HG02981 (cell line): ENCODE results near the gene CACNA1C.

Experiments
- ATAC-seq: cut with Tn5 transposase; IDR thresholded peaks from one replicate; pipeline ENCODE4 v1.9.1; 2021; ENCODE audit warnings: mild to moderate bottlenecking, moderate library complexity; ENCODE audit not compliant: unreplicated experiment

CACNA1C gene

GRCh38 chr12:2429032-2429431 lies 376.2 kb downstream of the CACNA1C start:
- ATAC-seq, result no peak

DNA sequence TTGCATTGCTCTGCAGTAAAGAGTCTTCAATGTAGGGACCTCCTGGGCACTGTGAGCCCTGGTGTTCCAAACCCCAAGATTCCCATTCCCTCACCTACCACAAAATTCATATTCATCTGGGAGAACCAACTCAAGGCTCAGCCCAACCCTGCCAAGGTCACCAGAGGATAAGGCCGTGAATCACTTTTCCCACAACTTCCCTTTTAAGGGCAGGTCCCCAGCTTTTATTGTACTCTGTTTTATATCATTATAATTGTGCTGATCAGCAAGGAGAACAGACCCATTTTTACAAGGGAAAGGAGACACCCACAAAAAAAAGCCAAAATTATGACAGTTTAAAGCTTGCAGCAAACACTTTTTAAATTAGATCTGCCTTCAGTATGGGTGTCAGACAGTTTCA lies 379.0 kb downstream of the CACNA1C start:
- ATAC-seq, result no peak

- ATAC-seq, result no peak
Observed at GRCh38 chr12:2432856-2433255, 380.1 kb downstream of the CACNA1C start.

GRCh38 chr12:2435511-2435910 lies 382.7 kb downstream of the CACNA1C start:
- ATAC-seq, result no peak

DNA sequence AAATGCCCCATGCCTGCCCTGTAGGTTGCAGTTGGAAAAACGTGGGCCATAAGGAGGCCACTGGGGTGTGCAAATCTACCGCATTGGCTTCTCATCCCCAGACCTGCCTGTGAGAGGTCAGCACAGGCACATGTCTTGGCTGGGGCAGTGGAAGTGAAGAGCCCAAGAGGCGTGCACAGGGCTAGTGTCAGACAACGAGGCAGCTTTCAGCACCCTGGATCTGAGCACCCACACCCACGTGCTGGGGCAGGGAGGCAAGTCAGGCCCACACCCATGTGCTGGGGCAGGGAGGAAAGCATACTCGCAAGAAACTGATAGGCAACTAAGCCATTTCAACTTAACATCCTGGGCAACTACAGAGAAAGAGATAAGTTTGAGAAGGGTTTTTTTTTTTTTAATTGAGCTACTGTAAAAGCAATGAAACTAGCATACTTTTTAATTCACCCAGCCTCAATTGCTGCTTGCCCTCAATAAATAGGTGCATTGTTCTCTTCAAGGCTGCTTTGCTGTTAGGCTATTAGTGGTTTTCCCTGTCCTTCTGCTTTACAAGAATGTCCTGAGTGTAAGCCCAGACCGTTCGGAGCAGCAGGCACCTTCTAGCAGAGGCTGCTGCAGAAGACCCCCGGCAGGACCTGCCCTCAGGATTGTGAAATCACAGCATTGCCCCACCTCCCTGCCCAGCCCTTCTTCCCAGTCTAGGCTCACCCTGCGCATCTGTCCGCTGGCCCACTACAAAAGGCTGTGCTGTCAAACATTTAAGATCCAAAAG lies 386.7 kb downstream of the CACNA1C start:
- no peak for ATAC-seq

DNA sequence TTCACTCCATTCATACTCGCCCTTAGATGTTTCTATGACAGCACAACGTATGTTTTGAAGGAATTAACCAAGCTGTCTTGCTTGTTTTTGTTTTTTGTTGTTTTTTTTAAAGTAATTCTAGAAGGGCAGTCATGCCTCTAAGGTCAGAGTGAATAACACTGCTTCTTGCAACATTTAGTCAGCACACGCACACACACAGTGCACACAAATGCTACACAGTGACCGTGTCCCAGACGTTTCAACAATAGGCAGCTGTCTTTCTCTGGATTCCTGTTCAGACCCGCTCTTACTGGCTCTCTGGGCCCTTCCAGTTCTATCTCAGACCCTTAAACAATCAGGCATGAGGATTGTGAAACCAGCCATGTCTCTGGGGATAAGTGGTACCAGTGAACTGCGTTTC lies 391.0 kb downstream of the CACNA1C start:
- ATAC-seq, result no peak

DNA sequence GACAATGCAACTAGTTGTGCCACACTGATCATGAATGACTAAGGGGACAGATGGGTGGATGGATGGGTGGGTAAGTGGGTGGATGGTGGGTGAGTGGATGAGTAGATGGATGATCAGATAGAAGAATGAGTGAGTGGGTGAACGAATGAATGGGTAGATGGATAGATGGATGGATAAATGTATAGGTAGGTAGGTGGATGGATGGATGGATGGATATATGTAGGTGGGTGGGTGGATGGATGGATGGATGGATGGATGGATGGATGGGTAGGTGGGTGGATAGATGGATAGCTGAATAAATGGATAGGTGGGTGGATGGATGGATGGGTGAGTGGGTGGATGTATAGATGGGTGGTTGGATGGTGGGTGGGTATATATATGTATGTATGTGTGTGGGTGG lies 393.2 kb downstream of the CACNA1C start:
- ATAC-seq, result no peak

DNA sequence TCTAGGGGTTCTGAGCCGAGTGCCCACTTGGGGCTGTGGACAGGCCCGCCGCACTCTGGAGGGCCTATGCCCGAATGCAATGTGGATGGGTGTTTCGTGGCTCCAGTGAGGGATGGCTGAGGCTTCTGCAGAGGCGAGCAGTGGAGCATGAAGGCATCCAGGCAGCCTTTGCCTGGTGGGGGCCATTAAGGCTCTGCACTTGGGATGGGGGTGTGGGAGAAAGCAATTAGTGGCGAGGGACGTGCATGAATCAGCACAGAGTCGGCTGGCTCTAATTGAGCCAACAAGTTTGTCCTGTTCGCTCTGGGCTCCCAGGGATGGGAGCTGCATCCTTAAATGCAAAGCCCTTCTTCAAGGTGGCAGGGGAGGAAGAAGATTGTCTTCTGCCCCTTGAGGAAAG lies 395.1 kb downstream of the CACNA1C start:
- ATAC-seq, result no peak

- no peak for ATAC-seq
Observed at GRCh38 chr12:2449586-2449985, 396.8 kb downstream of the CACNA1C start.

- no peak for ATAC-seq
Observed at GRCh38 chr12:2450553-2450952, 397.8 kb downstream of the CACNA1C start.

DNA sequence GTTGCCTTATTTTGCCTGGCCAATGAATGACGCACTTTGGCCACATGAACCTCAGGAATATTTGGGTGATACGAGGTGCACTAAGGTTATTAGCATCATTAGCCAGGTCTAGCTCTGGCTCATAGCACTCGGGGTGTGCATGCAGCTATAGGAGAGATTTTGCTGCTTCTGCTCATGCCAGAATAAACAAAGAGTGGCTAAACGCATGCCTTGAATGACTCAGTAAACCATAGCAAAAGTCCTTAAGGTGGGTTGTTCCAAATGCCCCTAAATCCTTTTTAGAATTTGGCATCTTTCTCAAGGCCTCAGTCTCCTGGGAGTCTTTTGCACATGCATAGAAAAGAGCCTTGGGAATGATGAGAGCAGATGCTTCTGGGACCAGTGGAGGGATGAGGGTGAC lies 398.2 kb downstream of the CACNA1C start:
- no peak for ATAC-seq

DNA sequence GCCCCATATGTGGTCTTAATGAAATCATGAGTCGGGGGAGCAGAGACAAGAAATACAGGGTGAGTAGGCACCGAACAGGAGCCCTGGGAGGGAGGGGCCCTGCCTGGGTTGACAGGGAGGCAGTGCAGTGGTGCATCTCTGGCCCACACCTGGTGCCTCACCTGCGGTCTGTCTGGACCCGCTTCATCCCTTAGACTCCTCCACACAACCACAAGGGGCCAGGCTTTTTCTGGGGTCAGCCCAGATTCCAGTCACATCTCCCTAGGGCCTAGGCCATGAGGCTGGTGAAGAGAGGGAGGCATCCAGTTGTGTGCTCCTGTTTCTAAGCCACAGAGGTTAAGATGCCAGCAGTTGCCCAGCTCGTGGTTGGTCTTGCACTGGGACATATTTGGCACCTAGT lies 398.7 kb downstream of the CACNA1C start:
- no peak for ATAC-seq

DNA sequence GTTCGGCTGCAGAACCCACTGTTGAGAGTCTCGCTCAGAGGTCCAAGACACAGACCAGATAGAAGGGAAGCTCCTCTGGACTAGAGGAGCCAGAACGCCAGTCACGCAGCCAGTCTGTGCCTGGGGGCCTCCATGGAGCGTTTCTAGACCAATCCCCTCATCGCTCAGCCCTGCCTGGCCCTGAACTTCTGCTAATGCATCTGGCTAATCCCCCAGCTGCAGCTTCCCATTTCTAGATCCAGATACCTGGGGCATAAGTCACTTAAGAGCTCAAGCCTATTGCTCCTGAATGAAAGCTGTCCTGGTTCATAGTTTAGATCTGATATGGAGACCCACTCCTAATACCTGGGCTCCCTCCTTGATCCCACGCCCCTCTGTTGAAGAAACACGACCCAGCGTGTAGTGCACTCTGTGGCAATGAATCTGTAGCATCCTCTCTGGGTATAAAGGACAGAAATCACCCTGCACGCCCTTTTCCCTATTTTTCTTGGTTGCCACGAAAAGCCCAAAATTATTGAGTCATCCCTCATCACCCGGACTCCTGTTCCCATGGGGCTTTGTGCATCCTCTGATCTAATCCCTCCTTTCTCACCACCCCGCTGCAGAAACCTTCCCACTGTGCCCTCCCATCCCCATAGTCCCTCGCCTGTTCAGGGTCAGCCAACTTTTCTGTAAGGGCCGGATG lies 400.4 kb downstream of the CACNA1C start:
- ATAC-seq, result no peak

DNA sequence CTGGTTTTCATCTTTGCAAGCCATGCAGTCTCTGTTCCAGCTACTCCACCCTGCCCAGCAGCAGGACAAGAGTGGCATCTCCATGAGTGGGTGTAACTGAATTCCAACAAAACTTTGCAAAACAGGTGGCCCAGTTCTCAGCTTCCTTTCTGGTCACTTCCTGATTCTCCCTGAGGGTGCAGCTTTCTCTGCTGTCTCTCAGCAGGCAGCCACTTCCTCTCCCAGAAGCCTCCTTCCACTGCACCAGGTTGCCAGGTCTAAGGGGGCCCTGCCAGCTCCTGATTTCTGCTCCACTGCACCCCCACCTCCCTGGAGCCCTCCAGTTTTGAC lies 400.9 kb downstream of the CACNA1C start:
- ATAC-seq, result no peak

DNA sequence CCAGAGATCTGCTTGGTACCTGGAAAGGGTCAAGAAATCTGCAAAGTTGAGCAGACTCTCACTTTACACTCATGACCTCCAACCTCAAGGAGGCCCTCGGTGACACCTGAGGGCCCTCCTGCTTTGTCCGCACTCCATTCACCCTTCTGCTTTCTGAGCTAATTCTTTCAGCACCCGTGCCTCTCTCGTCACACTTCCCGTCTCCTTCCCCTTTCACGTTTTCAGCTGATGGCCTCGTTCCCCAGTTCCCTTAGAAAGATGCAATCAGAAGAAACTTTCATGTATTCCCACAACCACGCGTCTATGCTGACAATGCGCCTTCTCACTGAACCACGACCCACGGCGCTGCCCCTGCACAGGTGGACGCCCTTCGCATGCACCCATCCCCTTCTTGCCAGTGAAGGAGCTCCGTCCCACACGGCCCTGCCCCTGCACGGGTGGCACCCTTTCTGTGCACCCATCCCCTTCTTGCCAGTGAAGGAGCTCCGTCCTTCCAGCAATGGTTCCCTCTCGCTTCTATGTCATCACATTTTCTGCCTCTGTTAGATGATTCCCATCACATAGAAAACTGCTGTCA lies 401.9 kb downstream of the CACNA1C start:
- ATAC-seq, result no peak

- ATAC-seq, result no peak
Observed at GRCh38 chr12:2455410-2455809, 402.6 kb downstream of the CACNA1C start.

GRCh38 chr12:2456122-2456812 lies 403.5 kb downstream of the CACNA1C start:
- no peak for ATAC-seq

DNA sequence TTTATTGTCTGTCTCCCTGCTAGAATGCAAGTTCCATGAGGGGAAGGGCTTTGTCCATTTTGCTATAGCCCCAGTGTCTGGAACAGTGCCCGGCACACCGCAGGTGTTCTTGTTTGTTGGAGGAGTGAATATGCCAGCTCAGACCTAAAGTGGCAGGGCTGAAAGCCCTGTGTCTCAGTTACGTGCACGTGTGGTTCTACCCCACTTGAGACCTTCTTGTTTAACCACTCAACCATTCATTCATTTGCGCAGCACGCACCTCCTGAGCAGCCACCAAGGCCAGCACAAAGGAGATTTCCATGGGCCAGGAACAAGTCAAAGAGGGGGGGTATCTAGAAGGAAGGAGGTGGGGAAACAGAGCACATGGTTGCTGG lies 404.0 kb downstream of the CACNA1C start:
- no peak for ATAC-seq

GRCh38 chr12:2457215-2457932 lies 404.6 kb downstream of the CACNA1C start:
- ATAC-seq, result no peak

GRCh38 chr12:2457933-2458414 lies 405.2 kb downstream of the CACNA1C start:
- no peak for ATAC-seq

DNA sequence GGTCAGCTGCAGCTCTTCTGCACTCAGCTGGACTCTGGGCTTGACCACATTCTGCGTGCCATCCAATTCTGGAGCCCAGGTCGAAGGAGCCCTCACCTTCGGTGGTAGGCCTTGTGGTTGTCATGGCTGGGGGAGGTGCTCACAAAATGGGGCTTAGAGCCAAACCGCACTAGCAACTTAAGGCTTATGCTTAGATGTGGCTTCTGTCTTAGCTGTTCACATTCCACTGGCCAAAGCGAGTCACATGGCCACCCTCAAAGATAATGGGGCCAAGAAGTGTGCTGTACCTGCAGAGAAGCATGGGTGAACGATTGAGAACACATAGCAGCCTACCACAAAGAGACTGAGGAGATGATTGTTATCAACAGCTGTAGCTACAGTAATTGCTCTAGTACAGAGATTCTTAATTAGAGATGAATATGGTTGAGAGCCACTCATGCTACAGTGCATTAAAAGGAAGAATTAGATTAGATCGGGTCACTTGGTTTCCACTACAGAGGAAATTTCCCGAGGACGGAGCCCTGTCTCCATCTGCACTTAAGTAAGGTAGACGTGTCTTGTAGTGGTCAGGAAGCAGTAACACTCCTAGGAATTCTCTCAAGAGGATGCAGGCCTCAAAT lies 407.4 kb downstream of the CACNA1C start:
- ATAC-seq, result no peak
